AG09319 (cell line): ENCODE data around the gene PROC.

Experiments used
- DNase-seq: peaks from one replicate; pipeline ENCODE4 v3.0.0-alpha.2; 2010; ENCODE audit warnings: low read depth; ENCODE audit errors: extremely low read depth
- CTCF ChIP-seq: IDR thresholded peaks from 2 replicates; pipeline ENCODE4 v1.5.1; 2011; ENCODE audit warnings: low read depth, mild to moderate bottlenecking, inconsistent platforms, low read length, moderate library complexity

The PROC gene

DNA sequence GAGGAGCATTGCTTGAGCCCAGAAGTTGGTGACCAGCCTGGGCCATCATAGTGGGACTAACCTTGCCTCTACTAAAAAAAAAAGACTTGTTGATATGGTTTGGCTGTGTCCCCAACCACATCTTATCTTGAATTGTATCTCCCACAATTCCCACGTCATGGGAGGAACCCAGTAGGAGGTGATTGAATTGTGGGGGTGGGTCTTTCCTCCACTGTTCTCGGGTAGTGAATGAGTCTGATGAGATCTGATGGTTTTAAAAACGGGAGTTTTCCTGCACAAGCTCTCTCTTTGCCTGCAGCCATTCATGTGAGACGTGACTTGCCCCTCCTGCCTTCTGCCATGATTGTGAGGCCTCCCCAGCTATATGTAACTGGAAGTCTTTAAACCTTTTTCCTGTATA lies 47.0 kb downstream of the PROC start:
- TF ChIP-seq CTCF, result no peak
- no peak for DNase-seq

GRCh38 chr2:127469051-127469450 lies 50.8 kb downstream of the PROC start:
- DNase-seq, result no peak
- no peak for TF ChIP-seq CTCF

DNA sequence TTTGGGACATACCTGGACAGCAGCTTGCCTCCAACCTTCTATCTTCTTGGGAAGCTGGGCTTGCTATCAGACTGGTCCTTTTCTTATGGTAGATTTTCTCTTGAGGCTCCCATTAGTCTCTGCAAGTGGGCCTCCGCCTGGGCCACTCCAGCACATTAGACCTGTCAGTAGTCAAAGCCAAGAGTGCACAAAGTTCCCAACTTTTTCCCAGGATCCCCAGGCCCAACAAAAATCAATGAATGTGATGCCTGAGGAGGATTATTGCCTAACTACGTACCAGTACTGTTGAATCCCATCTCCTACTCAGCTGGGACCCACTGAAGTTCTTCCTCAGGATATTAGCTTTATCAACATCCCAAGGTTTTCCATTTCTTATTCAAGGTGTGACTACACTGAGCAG lies 51.7 kb downstream of the PROC start:
- TF ChIP-seq CTCF, result no peak
- DNase-seq, result no peak

DNA sequence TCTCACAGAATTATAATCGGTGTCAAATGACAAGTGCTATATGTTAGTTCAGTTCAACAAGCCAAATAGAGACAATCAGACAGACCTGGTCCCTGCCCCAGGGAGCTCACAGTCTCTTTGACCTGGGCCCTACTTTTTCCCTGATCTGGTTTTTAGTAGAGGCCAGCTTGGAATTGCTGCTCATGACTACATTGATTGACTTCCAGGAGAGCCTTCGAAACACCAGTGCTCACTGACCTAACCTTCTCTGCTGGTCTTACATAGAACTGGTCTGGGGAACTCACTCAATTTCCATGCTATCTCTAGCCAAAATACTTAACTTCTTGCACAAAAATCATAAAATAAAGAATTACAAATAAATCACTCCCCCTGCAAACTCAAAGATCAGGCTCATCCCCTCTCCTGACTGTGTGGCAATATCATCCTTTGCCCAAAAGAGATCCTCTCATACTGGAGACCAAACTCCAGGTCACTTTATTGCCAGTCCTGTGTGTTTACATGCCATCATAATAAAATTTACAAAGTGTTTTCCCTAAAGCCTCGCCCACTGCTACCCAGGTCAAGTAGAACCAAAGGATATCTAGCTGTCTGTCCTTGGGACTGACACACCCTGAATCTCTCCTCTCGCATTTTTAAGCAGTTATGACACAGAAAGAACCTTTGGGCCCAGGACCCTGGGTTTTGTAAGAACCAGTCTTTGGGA lies 53.2 kb downstream of the PROC start:
- TF ChIP-seq CTCF, result no peak
- DNase-seq, result no peak

GRCh38 chr2:127472268-127472667 lies 54.0 kb downstream of the PROC start:
- TF ChIP-seq CTCF, result no peak
- no peak for DNase-seq

- no peak for TF ChIP-seq CTCF
- DNase-seq, result no peak
Measured at GRCh38 chr2:127475788-127476187, 57.6 kb downstream of the PROC start.
